ENCODE measurements around the gene TNFSF8.

Gene TNFSF8

GRCh38 chr9:114864471-114864870 is 65.9 kb downstream of the TNFSF8 start:
- DNase-seq: no peak

GRCh38 chr9:114861922-114862605 is 68.3 kb downstream of the TNFSF8 start:
- no peak for DNase-seq

- no peak for DNase-seq
These were observed 69.1 kb downstream of the TNFSF8 start for GRCh38 chr9:114861273-114861672.

- no peak for DNase-seq
These were observed 70.2 kb downstream of the TNFSF8 start for GRCh38 chr9:114860187-114860586.

GRCh38 chr9:114856942-114857315 is 73.5 kb downstream of the TNFSF8 start:
- DNase-seq: no peak

GRCh38 chr9:114856215-114856941 is 74.0 kb downstream of the TNFSF8 start:
- no peak for DNase-seq

GRCh38 chr9:114855488-114855887 is 74.9 kb downstream of the TNFSF8 start:
- DNase-seq: no peak

GRCh38 chr9:114854736-114855355 is 75.5 kb downstream of the TNFSF8 start:
- no peak for DNase-seq

- no peak for DNase-seq
These were observed 77.1 kb downstream of the TNFSF8 start for GRCh38 chr9:114853071-114853855.

- peak in 1 of 2 donors; percentile 12 for DNase-seq
These were observed 78.3 kb downstream of the TNFSF8 start for GRCh38 chr9:114852050-114852594.

- no peak for DNase-seq
These were observed 79.1 kb downstream of the TNFSF8 start for GRCh38 chr9:114851306-114851705.
